Breast epithelium (tissue), 4 donors: ENCODE results near the gene EIPR1. TPM values are rescaled to one million over a fixed set of nuclear protein-coding genes. Genes with fewer than 3 reads are reported as not detected.

ENCODE experiments used
- DNase-seq, 2 donors: peaks; one replicate each; pipeline ENCODE4 v3.0.0-alpha.2; 2019; ENCODE audit warnings: low spot score in 2 of 2
- H3K27ac ChIP-seq, 2 donors: fragments of 200-600 bp; sonication (generic) in 1 of 2; one replicate each; pipeline ENCODE4 v1.5.1; 2016 to 2019; ENCODE audit warnings: mild to moderate bottlenecking in 1 of 2
- H3K27me3 ChIP-seq, 2 donors: fragments of 200-600 bp; sonication (generic) in 1 of 2; one replicate each; pipeline versions ENCODE4 v1.5.1 to v1.6.0; 2017 to 2019; ENCODE audit warnings: control low read depth in 1 of 2, mild to moderate bottlenecking in 1 of 2
- H3K36me3 ChIP-seq: fragments of 200-600 bp; one replicate; pipeline ENCODE4 v1.5.1; 2019
- H3K4me1 ChIP-seq, 2 donors: fragments of 200-600 bp; sonication (generic); one replicate each; pipeline ENCODE4 v1.5.1; 2016 to 2019; ENCODE audit warnings: control low read depth in 1 of 2
- H3K4me3 ChIP-seq, 3 donors: fragments of 200-600 bp; sonication (generic); 1 replicate in 2 of 3; 2 replicates in 1 of 3; pipeline ENCODE4 v1.5.1; 2016 to 2019; ENCODE audit warnings: mild to moderate bottlenecking in 3 of 3, moderate library complexity in 2 of 3
- H3K9me3 ChIP-seq, 2 donors: fragments of 200-600 bp; sonication (generic) in 1 of 2; one replicate each; pipeline ENCODE4 v1.5.1; 2016 to 2019; ENCODE audit warnings: control low read depth in 1 of 2
- POLR2A ChIP-seq: fragments of 450-650 bp; IDR thresholded peaks from one replicate; pipeline ENCODE4 v1.6.1; 2016; ENCODE audit warnings: antibody characterized with exemption, mild to moderate bottlenecking, moderate library complexity
- POLR2AphosphoS5 ChIP-seq, 3 donors: sonication (generic); formaldehyde crosslinking; IDR thresholded peaks; one replicate each; pipeline ENCODE4 v1.6.1; 2017; ENCODE audit warnings: antibody characterized with exemption in 3 of 3
- intact Hi-C: fragments of 100-400 bp; cut with DNase I; formaldehyde crosslinking; loops from one replicate; pipeline ENCODE4 v1.15.1; 2023; ENCODE audit warnings: low total_unique reads
- total RNA-seq, 3 donors: library from RNA; depleted of rRNA; stranded (reverse); fragments of >200 nt; gene quantifications; one replicate each; pipeline ENCODE4 v1.1.0, GENCODE V29; 2016
- TF ChIP-seq, protein P1 (sequence below), 3 donors: fragments of 450-650 bp; IDR thresholded peaks; one replicate each; pipeline ENCODE4 v1.5.1; 2016 to 2017; ENCODE audit warnings: antibody characterized with exemption in 3 of 3, mild to moderate bottlenecking in 3 of 3, moderate library complexity in 3 of 3

Gene EIPR1
- total RNA-seq, 3 donors from 2014 or later = 12.8 to 31.0 (median 23.3) TPM

GRCh38 chr2:3257166-3257565 is 120.5 kb downstream of the EIPR1 start:
- H3K27me3 ChIP-seq = no peaks in the 10 kb centered on the region
- no peak for DNase-seq
- intact Hi-C loops = no loop called here
- no peaks in the 10 kb centered on the region for H3K4me1 ChIP-seq
- no peaks in the 10 kb centered on the region for H3K36me3 ChIP-seq
- no peak overlapping the region for H3K4me3 ChIP-seq
- TF ChIP-seq, protein P1, sequence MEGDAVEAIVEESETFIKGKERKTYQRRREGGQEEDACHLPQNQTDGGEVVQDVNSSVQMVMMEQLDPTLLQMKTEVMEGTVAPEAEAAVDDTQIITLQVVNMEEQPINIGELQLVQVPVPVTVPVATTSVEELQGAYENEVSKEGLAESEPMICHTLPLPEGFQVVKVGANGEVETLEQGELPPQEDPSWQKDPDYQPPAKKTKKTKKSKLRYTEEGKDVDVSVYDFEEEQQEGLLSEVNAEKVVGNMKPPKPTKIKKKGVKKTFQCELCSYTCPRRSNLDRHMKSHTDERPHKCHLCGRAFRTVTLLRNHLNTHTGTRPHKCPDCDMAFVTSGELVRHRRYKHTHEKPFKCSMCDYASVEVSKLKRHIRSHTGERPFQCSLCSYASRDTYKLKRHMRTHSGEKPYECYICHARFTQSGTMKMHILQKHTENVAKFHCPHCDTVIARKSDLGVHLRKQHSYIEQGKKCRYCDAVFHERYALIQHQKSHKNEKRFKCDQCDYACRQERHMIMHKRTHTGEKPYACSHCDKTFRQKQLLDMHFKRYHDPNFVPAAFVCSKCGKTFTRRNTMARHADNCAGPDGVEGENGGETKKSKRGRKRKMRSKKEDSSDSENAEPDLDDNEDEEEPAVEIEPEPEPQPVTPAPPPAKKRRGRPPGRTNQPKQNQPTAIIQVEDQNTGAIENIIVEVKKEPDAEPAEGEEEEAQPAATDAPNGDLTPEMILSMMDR (IDR thresholded peaks at IDR 0.05) = no peak
- no peak for TF ChIP-seq POLR2A
- no peak for TF ChIP-seq POLR2AphosphoS5 (IDR thresholded peaks at IDR 0.05)
- no peaks in the 10 kb centered on the region for H3K9me3 ChIP-seq
- no peak overlapping the region for H3K27ac ChIP-seq

GRCh38 chr2:3256605-3257004 is 121.0 kb downstream of the EIPR1 start:
- H3K4me1 ChIP-seq = no peaks in the 10 kb centered on the region
- H3K4me3 ChIP-seq = no peak overlapping the region
- DNase-seq = no peak
- TF ChIP-seq POLR2A (no peak), POLR2AphosphoS5 (IDR thresholded peaks at IDR 0.05) (no peak)
- TF ChIP-seq, protein P1 (IDR thresholded peaks at IDR 0.05) = no peak
- no peaks in the 10 kb centered on the region for H3K9me3 ChIP-seq
- intact Hi-C loops = no loop called here
- H3K27ac ChIP-seq = no peak overlapping the region
- no peaks in the 10 kb centered on the region for H3K27me3 ChIP-seq
- H3K36me3 ChIP-seq = no peaks in the 10 kb centered on the region

GRCh38 chr2:3256157-3256556 is 121.5 kb downstream of the EIPR1 start:
- no peaks in the 10 kb centered on the region for H3K27me3 ChIP-seq
- H3K4me1 ChIP-seq = no peaks in the 10 kb centered on the region
- H3K36me3 ChIP-seq = no peaks in the 10 kb centered on the region
- H3K4me3 ChIP-seq = no peak overlapping the region
- H3K9me3 ChIP-seq = no peaks in the 10 kb centered on the region
- no peak overlapping the region for H3K27ac ChIP-seq
- TF ChIP-seq POLR2A (no peak), POLR2AphosphoS5 (IDR thresholded peaks at IDR 0.05) (no peak)
- TF ChIP-seq, protein P1 (IDR thresholded peaks at IDR 0.05) = no peak
- no peak for DNase-seq
- intact Hi-C loops = no loop called here

DNA sequence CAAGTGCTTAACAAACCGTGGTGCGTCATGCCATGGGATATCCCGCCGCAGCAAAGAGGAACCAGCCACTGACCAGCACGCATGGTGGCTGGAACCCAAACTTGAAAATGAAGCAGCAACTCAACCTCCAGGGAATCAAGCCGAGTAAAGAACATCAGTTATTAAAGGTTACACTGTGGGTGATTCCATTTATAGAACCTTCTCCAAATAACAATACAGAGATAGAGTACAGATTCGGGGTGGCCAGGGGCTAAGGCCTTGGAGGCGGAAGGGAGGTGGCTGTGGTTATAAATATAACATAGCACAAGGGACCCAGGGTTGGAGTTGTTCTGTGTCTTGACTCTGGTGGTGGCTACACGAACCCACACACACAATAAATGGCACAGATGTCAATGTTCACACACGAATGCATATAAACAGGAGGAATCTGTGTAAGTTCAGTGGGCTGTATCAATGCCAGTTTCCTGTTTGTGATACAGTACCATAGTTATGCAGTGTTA is 123.1 kb downstream of the EIPR1 start:
- no peak overlapping the region for H3K27ac ChIP-seq
- intact Hi-C loops = no loop called here
- H3K9me3 ChIP-seq = peaks cover 6 to 7% of the 10 kb centered on the region in 2 donors
- H3K4me1 ChIP-seq = no peaks in the 10 kb centered on the region
- no peaks in the 10 kb centered on the region for H3K36me3 ChIP-seq
- no peaks in the 10 kb centered on the region for H3K27me3 ChIP-seq
- H3K4me3 ChIP-seq = no peak overlapping the region
- no peak for DNase-seq
- TF ChIP-seq POLR2AphosphoS5 (IDR thresholded peaks at IDR 0.05) = no peak
- TF ChIP-seq POLR2A = no peak
- TF ChIP-seq, protein P1 (IDR thresholded peaks at IDR 0.05) = no peak

DNA sequence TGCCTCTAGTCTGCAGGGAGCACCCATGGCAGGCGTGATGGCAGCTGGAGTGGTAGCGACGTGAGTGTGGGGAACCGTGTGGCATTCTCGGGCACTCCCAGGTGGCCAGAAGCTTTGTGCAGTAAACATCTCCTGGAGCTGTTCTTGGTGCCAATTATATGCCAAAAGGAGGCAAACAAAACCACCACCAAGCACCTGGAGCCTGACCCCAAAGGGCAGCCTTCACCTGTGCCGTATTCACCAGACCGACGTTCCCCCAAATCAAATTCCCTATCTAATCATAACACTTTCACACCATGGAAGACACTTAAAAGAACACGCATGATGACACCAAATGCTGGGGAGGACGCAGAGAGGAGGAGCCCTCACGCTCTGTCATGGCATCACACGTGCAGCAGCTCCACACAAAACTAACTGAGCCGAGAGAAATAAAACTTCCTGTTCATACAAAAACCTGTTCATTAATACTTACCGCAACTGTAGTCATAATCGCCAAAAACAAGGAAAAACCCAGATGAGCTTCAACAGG is 123.6 kb downstream of the EIPR1 start:
- TF ChIP-seq POLR2A (no peak), POLR2AphosphoS5 (IDR thresholded peaks at IDR 0.05) (no peak)
- TF ChIP-seq, protein P1 (IDR thresholded peaks at IDR 0.05) = no peak
- H3K9me3 ChIP-seq = peaks cover 11 to 12% of the 10 kb centered on the region in 2 donors
- DNase-seq = no peak
- H3K27me3 ChIP-seq = no peaks in the 10 kb centered on the region
- H3K4me1 ChIP-seq = no peaks in the 10 kb centered on the region
- H3K36me3 ChIP-seq = no peaks in the 10 kb centered on the region
- no peak overlapping the region for H3K27ac ChIP-seq
- intact Hi-C loops = no loop called here
- H3K4me3 ChIP-seq = no peak overlapping the region
